Ishikawa (cell line): ENCODE data around the gene ATXN1.

Experiments
- CREB1 ChIP-seq: IDR thresholded peaks from 2 replicates; pipeline ENCODE4 v1.6.1; 2012; ENCODE audit warnings: low read depth
- EP300 ChIP-seq: IDR thresholded peaks from 2 replicates; pipeline ENCODE4 v1.6.1; 2012; ENCODE audit warnings: borderline replicate concordance
- YY1 ChIP-seq: IDR thresholded peaks from 2 replicates; pipeline ENCODE4 v1.6.1; 2012; ENCODE audit warnings: low read depth
- TF ChIP-seq, protein P1 (sequence below): IDR thresholded peaks from 2 replicates; pipeline ENCODE4 v1.6.1; 2012

DNA sequence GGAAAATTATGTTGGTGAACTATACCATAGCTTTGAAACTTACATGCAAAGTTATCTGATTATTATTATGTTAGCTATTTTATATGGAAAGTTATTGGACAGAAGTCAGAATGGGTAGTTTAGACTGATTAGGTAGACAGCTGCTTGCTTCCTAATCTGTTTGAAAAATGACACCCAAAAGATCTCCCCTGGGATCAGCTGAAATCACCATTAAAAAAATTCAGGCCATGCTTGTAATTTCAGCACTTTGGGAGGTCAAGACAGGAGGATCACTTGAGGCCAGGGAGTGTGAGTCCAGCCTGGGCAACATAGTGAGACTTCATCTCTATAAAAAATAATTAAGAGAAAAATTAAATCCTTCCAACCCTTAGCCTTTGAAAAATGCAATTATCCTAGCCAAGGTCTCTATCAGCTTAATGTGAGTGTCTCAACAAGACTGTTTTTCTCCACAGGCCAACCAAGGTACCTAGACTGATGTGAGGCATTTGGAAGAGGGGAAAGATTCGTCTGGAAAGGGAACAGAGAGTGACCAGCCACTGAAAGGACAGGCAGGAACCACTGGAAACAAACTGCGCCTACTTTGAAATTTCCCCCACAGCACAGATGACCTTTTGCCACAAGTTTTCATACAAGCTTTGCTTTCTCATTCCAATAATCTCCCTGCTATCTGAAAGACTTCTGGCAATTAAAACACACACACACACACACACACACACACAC, 290.6 kb downstream of the ATXN1 start:
- no peak for TF ChIP-seq CREB1
- TF ChIP-seq EP300: no peak
- no peak for TF ChIP-seq YY1
- TF ChIP-seq, protein P1, sequence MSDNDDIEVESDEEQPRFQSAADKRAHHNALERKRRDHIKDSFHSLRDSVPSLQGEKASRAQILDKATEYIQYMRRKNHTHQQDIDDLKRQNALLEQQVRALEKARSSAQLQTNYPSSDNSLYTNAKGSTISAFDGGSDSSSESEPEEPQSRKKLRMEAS: no peak
